H1 (cell line): ENCODE data around the gene C22orf23. TPM values are rescaled to one million over a fixed set of nuclear protein-coding genes. Genes with fewer than 3 reads are reported as not detected.

Experiments
- CTCF ChIA-PET: fragments of 300-600 bp; sonication (Branson Sonifier 250); formaldehyde crosslinking; loops from one replicate; lab custom pipeline; 2021; ENCODE audit not compliant: partially characterized antibody; lab: Charles Lee
- POLR2A ChIA-PET: fragments of 300-600 bp; sonication (Branson Sonifier 250); formaldehyde crosslinking; loops from one replicate; lab custom pipeline; 2021; ENCODE audit warnings: inconsistent platforms; ENCODE audit not compliant: partially characterized antibody; lab: Charles Lee
- DNase-seq, 2 experiments: peaks; one replicate each; pipeline versions ENCODE4 v3.0.0 to v3.0.0-alpha.2; 2010 to 2022; ENCODE audit warnings: low spot score in 2 of 2, low read depth in 1 of 2, mixed read lengths in 1 of 2
- FAIRE-seq: peaks from 2 replicates; lab custom pipeline; 2011; peaks lifted over from hg19 to GRCh38; lab: Jason Lieb, UNC
- H2AFZ ChIP-seq: 2 replicates; pipeline ENCODE4 v1.8.1; 2012; ENCODE audit warnings: low read length, inconsistent platforms
- H2AK5ac ChIP-seq: 2 replicates; pipeline ENCODE4 v1.6.1; 2013; ENCODE audit warnings: low read depth, low read length
- H2BK120ac ChIP-seq: replicated peaks from 2 replicates; pipeline ENCODE3; 2013; ENCODE audit warnings: low read depth, low read length, inconsistent platforms
- H2BK12ac ChIP-seq: 2 replicates; pipeline ENCODE4 v1.6.1; 2013; ENCODE audit warnings: low read depth, low read length
- H2BK15ac ChIP-seq: 2 replicates; pipeline ENCODE4 v1.6.1; 2013; ENCODE audit warnings: low read length
- H2BK20ac ChIP-seq: 2 replicates; pipeline ENCODE4 v1.6.1; 2013; ENCODE audit warnings: low read length
- H2BK5ac ChIP-seq: 2 replicates; pipeline ENCODE4 v1.6.1; 2013; ENCODE audit warnings: low read depth, low read length
- H3K14ac ChIP-seq: 2 replicates; pipeline ENCODE4 v1.6.1; 2013; ENCODE audit warnings: inconsistent platforms; ENCODE audit not compliant: insufficient read length
- H3K18ac ChIP-seq: 2 replicates; pipeline ENCODE4 v1.6.1; 2013; ENCODE audit warnings: low read length; ENCODE audit errors: extremely low read depth
- H3K23ac ChIP-seq: 2 replicates; pipeline ENCODE4 v1.6.1; 2013; ENCODE audit warnings: inconsistent platforms; ENCODE audit not compliant: insufficient read length
- H3K23me2 ChIP-seq: 2 replicates; pipeline ENCODE4 v1.6.1; 2013; ENCODE audit warnings: low read depth, low read length
- H3K27ac ChIP-seq: 2 replicates; pipeline ENCODE4 v1.6.1; 2011; ENCODE audit warnings: low read depth, low read length, inconsistent platforms
- H3K27me3 ChIP-seq, 4 experiments: replicated peaks in 1 of 4; 1 replicate in 1 of 4; 2 replicates in 3 of 4; pipeline versions ENCODE4 v1.6.1 to v1.8.1; 2011 to 2013; ENCODE audit warnings: low read length in 3 of 4, mild to moderate bottlenecking in 3 of 4, inconsistent platforms in 2 of 4, mixed read lengths in 2 of 4, moderate library complexity in 1 of 4; ENCODE audit not compliant: control insufficient read depth in 3 of 4, insufficient read depth in 3 of 4; ENCODE audit errors: extremely low read depth in 1 of 4
- H3K36me3 ChIP-seq, 4 experiments: 2 replicates each; pipeline versions ENCODE4 v1.6.1 to v1.8.1; 2011 to 2013; ENCODE audit warnings: mild to moderate bottlenecking in 4 of 4, low read length in 3 of 4, moderate library complexity in 2 of 4, control low read depth in 1 of 4, inconsistent platforms in 1 of 4; ENCODE audit not compliant: insufficient read depth in 4 of 4, control insufficient read depth in 2 of 4
- H3K4ac ChIP-seq: replicated peaks from 2 replicates; pipeline ENCODE3; 2013; ENCODE audit warnings: low read length, low read depth, mixed read lengths, inconsistent platforms; ENCODE audit not compliant: insufficient read length
- H3K4me1 ChIP-seq, 4 experiments: replicated peaks in 1 of 4; 1 replicate in 1 of 4; 2 replicates in 3 of 4; pipeline versions ENCODE4 v1.6.1 to v1.8.1; 2011 to 2013; ENCODE audit warnings: low read length in 3 of 4, inconsistent platforms in 2 of 4, mixed read lengths in 1 of 4; ENCODE audit not compliant: insufficient read depth in 4 of 4, control insufficient read depth in 3 of 4
- H3K4me2 ChIP-seq, 2 experiments: 2 replicates each; pipeline versions ENCODE4 v1.6.1 to v1.8.1; 2011 to 2013; ENCODE audit warnings: low read depth in 2 of 2, low read length in 2 of 2, control low read depth in 1 of 2, inconsistent platforms in 1 of 2, mild to moderate bottlenecking in 1 of 2; ENCODE audit not compliant: insufficient read depth in 1 of 2
- H3K4me3 ChIP-seq, 4 experiments: fragments of 200-600, 300-600 bp in 1 of 4; sonication (generic), shearing (Covaris generic), sonication (Bioruptor Twin) in 1 of 4; 2 replicates each; pipeline versions ENCODE4 v1.5.1 to v1.8.1; 2011 to 2016; ENCODE audit warnings: low read length in 4 of 4, low read depth in 3 of 4, control low read depth in 2 of 4, inconsistent platforms in 2 of 4, mild to moderate bottlenecking in 2 of 4, mixed read lengths in 1 of 4, moderate library complexity in 1 of 4; ENCODE audit not compliant: insufficient read depth in 2 of 4; ENCODE audit errors: extremely low read depth in 1 of 4
- H3K56ac ChIP-seq: replicated peaks from 2 replicates; pipeline ENCODE3; 2013; ENCODE audit warnings: low read depth, mild to moderate bottlenecking, mixed read lengths, low read length, inconsistent platforms; ENCODE audit not compliant: insufficient read length
- H3K79me1 ChIP-seq: 2 replicates; pipeline ENCODE4 v1.6.1; 2013; ENCODE audit warnings: low read depth, low read length, control low read depth
- H3K79me2 ChIP-seq, 2 experiments: 2 replicates each; pipeline versions ENCODE4 v1.6.1 to v1.8.1; 2012 to 2013; ENCODE audit warnings: low read length in 2 of 2, mild to moderate bottlenecking in 2 of 2, inconsistent platforms in 1 of 2; ENCODE audit not compliant: insufficient read depth in 2 of 2, control insufficient read depth in 1 of 2
- H3K9ac ChIP-seq, 4 experiments: replicated peaks in 1 of 4; 1 replicate in 1 of 4; 2 replicates in 3 of 4; pipeline versions ENCODE4 v1.6.1 to v1.8.1; 2011 to 2013; ENCODE audit warnings: low read depth in 3 of 4, low read length in 3 of 4, control low read depth in 2 of 4, mild to moderate bottlenecking in 2 of 4, moderate library complexity in 2 of 4, inconsistent platforms in 1 of 4; ENCODE audit errors: extremely low read depth in 1 of 4
- H3K9me3 ChIP-seq, 2 experiments: 2 replicates each; pipeline versions ENCODE4 v1.6.1 to v1.8.1; 2012 to 2013; ENCODE audit warnings: mild to moderate bottlenecking in 2 of 2, moderate library complexity in 2 of 2, control low read depth in 1 of 2, inconsistent platforms in 1 of 2, low read depth in 1 of 2, low read length in 1 of 2, mixed read lengths in 1 of 2; ENCODE audit not compliant: insufficient read depth in 2 of 2
- H4K20me1 ChIP-seq, 2 experiments: replicated peaks in 1 of 2; 2 replicates each; pipeline versions ENCODE3 to v1.8.1; 2011 to 2013; ENCODE audit warnings: inconsistent platforms in 2 of 2, low read length in 2 of 2, mild to moderate bottlenecking in 1 of 2; ENCODE audit not compliant: insufficient read depth in 2 of 2, control insufficient read depth in 1 of 2
- H4K5ac ChIP-seq: 2 replicates; pipeline ENCODE4 v1.6.1; 2013; ENCODE audit warnings: low read length, low read depth, mixed read lengths, inconsistent platforms; ENCODE audit not compliant: insufficient read length
- H4K8ac ChIP-seq: 2 replicates; pipeline ENCODE4 v1.8.0; 2013; ENCODE audit warnings: mild to moderate bottlenecking, moderate library complexity, low read length, inconsistent platforms; ENCODE audit not compliant: insufficient read depth; ENCODE audit errors: extremely low read depth
- H4K91ac ChIP-seq: replicated peaks from 2 replicates; pipeline ENCODE3; 2013; ENCODE audit warnings: low read length, mixed read lengths, inconsistent platforms; ENCODE audit not compliant: insufficient read length
- BCL11A ChIP-seq, 2 experiments: IDR thresholded peaks; one replicate each; pipeline ENCODE4 v1.6.1; 2011; ENCODE audit warnings: low read depth in 2 of 2, low read length in 2 of 2, mild to moderate bottlenecking in 2 of 2
- CREB1 ChIP-seq: IDR thresholded peaks from 2 replicates; pipeline ENCODE4 v1.6.1; 2012; ENCODE audit warnings: inconsistent platforms
- EGR1 ChIP-seq: IDR thresholded peaks from 2 replicates; pipeline ENCODE4 v1.6.1; 2011; ENCODE audit warnings: low read depth, low read length, borderline replicate concordance
- HDAC6 ChIP-seq: IDR thresholded peaks from one replicate; pipeline ENCODE4 v1.7.1; 2012; ENCODE audit warnings: low read depth, mild to moderate bottlenecking, inconsistent platforms, low read length, moderate library complexity
- KDM1A ChIP-seq: fragments of 200-600, 300-600 bp; sonication (generic); IDR thresholded peaks from 2 replicates; pipeline ENCODE4 v1.7.1; 2016; ENCODE audit warnings: mild to moderate bottlenecking, low read length, borderline replicate concordance
- NANOG ChIP-seq: IDR thresholded peaks from 2 replicates; pipeline ENCODE4 v1.6.1; 2011; ENCODE audit warnings: low read length, low read depth, mild to moderate bottlenecking, inconsistent platforms; ENCODE audit not compliant: insufficient read depth, poor library complexity, severe bottlenecking
- RXRA ChIP-seq: IDR thresholded peaks from 2 replicates; pipeline ENCODE4 v1.6.1; 2011; ENCODE audit warnings: low read depth, mild to moderate bottlenecking, low read length, moderate library complexity; ENCODE audit not compliant: insufficient read depth
- SIX5 ChIP-seq: IDR thresholded peaks from 2 replicates; pipeline ENCODE4 v1.6.1; 2011; ENCODE audit warnings: mild to moderate bottlenecking, low read depth, low read length
- ZNF274 ChIP-seq: IDR thresholded peaks from 2 replicates; pipeline ENCODE4 v1.7.0; 2012; ENCODE audit warnings: low read length, borderline replicate concordance; ENCODE audit errors: extremely low read depth
- WGBS, 2 experiments: shearing (Covaris generic) in 1 of 2; methylation state at CpG; one replicate each; pipeline versions ENCODE4 v1.1.6 to v1.1.7; 2013 to 2015; ENCODE audit warnings: low lambda C conversion rate in 2 of 2, mixed read lengths in 2 of 2, inconsistent platforms in 1 of 2, low coverage in 1 of 2, missing lambda C conversion rate in 1 of 2; ENCODE audit not compliant: insufficient replicate concordance in 2 of 2, insufficient coverage in 1 of 2, insufficient read length in 1 of 2; ENCODE audit errors: extremely low coverage in 1 of 2, missing lambda C conversion rate in 1 of 2; 5-methylcytosine and 5-hydroxymethylcytosine counted together
- polyA plus RNA-seq, 7 experiments: library from polyadenylated mRNA; depleted of rRNA in 3 of 7; stranded (reverse) in 5 of 7; unstranded in 2 of 7; fragments of >200 nt in 5 of 7; fragments of 200-250 nt in 2 of 7; gene quantifications; 1 replicate in 5 of 7; 2 replicates in 1 of 7; 4 replicates in 1 of 7; pipeline versions ENCODE4 v1.2.1 to v1.2.3, GENCODE V29; 2011 to 2013; ENCODE audit warnings: missing spikeins in 2 of 7, mixed read lengths in 2 of 7
- total RNA-seq: library from RNA; stranded (reverse); fragmentation: NEBNext Ultra II Directional; extraction: Animal tissue kit (Norgen Biotek cat#: 25700); gene quantifications from 2 replicates; pipeline ENCODE4 v1.2.1, GENCODE V29; 2021

Gene C22orf23
- total and polyA plus RNA-seq, 2 of the 8 experiments (the other 6 are each of a cell fraction or from before 2014, with no cell fraction given) = 0.50 to 0.54 TPM

DNA sequence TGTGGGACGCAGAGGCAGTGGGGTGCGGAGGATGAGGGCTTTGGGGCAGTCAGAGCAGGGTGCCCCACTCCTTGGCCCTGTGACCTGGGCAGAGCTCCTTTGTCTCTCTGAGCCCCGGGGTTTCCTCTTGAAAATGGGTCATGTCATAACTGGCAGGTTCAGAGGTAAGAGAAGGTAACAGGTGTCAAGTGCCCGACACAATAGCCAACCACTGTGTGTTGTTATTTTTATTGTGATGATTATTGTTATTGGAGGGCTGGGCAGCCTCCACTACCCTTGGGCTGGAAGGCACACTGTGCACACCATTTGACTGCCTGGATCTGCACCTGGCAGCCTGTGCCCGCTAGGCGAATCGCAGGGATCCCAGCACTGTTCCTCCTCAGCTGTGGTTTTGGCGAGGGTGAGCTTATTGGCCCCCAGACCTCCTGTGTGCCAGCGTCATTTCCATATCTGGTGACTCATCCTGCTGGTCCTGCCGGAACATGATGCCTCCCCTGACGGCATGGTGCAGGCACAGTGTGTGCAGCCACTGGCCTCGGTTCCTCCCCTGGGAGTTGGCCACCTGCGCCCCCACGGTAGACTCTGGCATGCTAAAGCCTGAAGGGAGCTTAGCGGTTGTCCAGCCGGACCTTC lies 46.4 kb upstream of the C22orf23 start:
- Histone ChIP-seq H3K27me3 (no peaks in the 10 kb centered on the region; a peak in 1 of 7 replicates), H3K56ac (no peak overlapping the region), H3K4me1 (peaks cover 0 to 23% (median 8%) of the 10 kb centered on the region in 4 experiments; a peak in 5 of 7 replicates), H3K9me3 (no peaks in the 10 kb centered on the region), H2BK20ac (0 out of 2 replicates have a peak overlapping the region, but pooled peaks have one; percentile 80), H3K18ac (0 out of 2 replicates have a peak overlapping the region, but pooled peaks have one; percentile 32), H3K23me2 (no peaks in the 10 kb centered on the region), H3K14ac (no peak overlapping the region), H2BK15ac (peak overlapping the region; percentile 95; the same call in 1 of the 2 replicates), H3K23ac (no peak overlapping the region), H3K79me1 (no peaks in the 10 kb centered on the region), H2BK12ac (peak overlapping the region; percentile 23; the same call in 1 of the 2 replicates), H3K4me3 (no peak overlapping the region), H2BK5ac (no peak overlapping the region), H3K27ac (no peak overlapping the region), H3K4me2 (no peak overlapping the region), H4K20me1 (no peaks in the 10 kb centered on the region), H2AFZ (no peak overlapping the region), H3K9ac (no peak overlapping the region), H3K36me3 (no peaks in the 10 kb centered on the region), H4K8ac (no peak overlapping the region; the same call in 1 of the 2 replicates), H4K5ac (no peak overlapping the region), H3K4ac (no peak overlapping the region), H2BK120ac (no peak overlapping the region), H4K91ac (no peak overlapping the region), H2AK5ac (no peak overlapping the region), H3K79me2 (no peaks in the 10 kb centered on the region)
- FAIRE-seq (no peak), DNase-seq (no peak)
- CTCF ChIA-PET = interaction anchor here (0.8 to 2.0 kb wide), 4 partner anchors 15 to 75 kb away, joined by 3 to 12 read pairs (median 5); partner anchors contain the start of gene SOX10
- POLR2A ChIA-PET = no interaction called here
- 80% methylated on average over 15 of the region's 16 CpGs; no CpG with 5 or more reads in 1 of the 2 experiments for WGBS, 2 experiments
- TF ChIP-seq NANOG (no peak), HDAC6 (no peak), ZNF274 (no peak), CREB1 (no peak; the same call in 1 of the 2 replicates), SIX5 (no peak), RXRA (no peak), EGR1 (no peak), KDM1A (no peak), BCL11A (IDR thresholded peaks at IDR 0.05; ENCODE audit: low read depth in 2 of 2, low read length in 2 of 2) (no peak)
